Kidney (tissue), 14 donors: ENCODE data around the gene PFKP. TPM values are rescaled to one million over a fixed set of nuclear protein-coding genes. Genes with fewer than 3 reads are reported as not detected.

ENCODE experiments used
- DNase-seq, 5 donors: peaks; one replicate each; pipeline ENCODE4 v3.0.0-alpha.2; 2013 to 2020
- FAIRE-seq: peaks from 2 replicates; lab custom pipeline; 2012; peaks lifted over from hg19 to GRCh38; lab: Jason Lieb, UNC
- H3K27ac ChIP-seq, 2 donors: one replicate each; pipeline ENCODE4 v1.7.0; 2013; ENCODE audit warnings: low read depth in 2 of 2, low read length in 2 of 2, inconsistent platforms in 1 of 2
- H3K27me3 ChIP-seq: one replicate; pipeline ENCODE4 v1.7.1; 2013; ENCODE audit warnings: low read length, inconsistent platforms; ENCODE audit not compliant: control insufficient read depth, insufficient read depth
- H3K36me3 ChIP-seq, 3 donors: one replicate each; pipeline versions ENCODE4 v1.7.0 to v1.7.1; 2013; ENCODE audit warnings: low read length in 3 of 3, control low read depth in 1 of 3, inconsistent platforms in 1 of 3; ENCODE audit not compliant: insufficient read depth in 3 of 3, control insufficient read depth in 2 of 3
- H3K4me1 ChIP-seq, 3 donors: one replicate each; pipeline versions ENCODE4 v1.7.0 to v1.7.1; 2013; ENCODE audit warnings: low read length in 3 of 3, inconsistent platforms in 1 of 3, low read depth in 1 of 3; ENCODE audit not compliant: control insufficient read depth in 2 of 3, insufficient read depth in 2 of 3
- H3K4me3 ChIP-seq, 3 donors: one replicate each; pipeline versions ENCODE4 v1.7.0 to v1.8.1; 2013; ENCODE audit warnings: low read length in 3 of 3, control low read depth in 1 of 3, inconsistent platforms in 1 of 3
- H3K9ac ChIP-seq, 3 donors: one replicate each; pipeline versions ENCODE4 v1.7.0 to v1.7.1; 2013; ENCODE audit warnings: low read length in 3 of 3, control low read depth in 1 of 3, inconsistent platforms in 1 of 3
- H3K9me3 ChIP-seq, 3 donors: one replicate each; pipeline versions ENCODE4 v1.7.0 to v1.7.1; 2013; ENCODE audit warnings: low read length in 3 of 3, control low read depth in 1 of 3, inconsistent platforms in 1 of 3; ENCODE audit not compliant: control insufficient read depth in 2 of 3, insufficient read depth in 1 of 3
- intact Hi-C: fragments of 100-400 bp; cut with DNase I; formaldehyde crosslinking; loops from one replicate; pipeline ENCODE4 v1.11.1; 2022
- polyA plus RNA-seq: library from polyadenylated mRNA; stranded (reverse); fragments of 350-450 nt; fragmentation: Illumina TruSeq; extraction: RNeasy Lipid Tissue Mini Kit (QIAGEN cat#74804); gene quantifications from one replicate; pipeline ENCODE4 v1.2.3, GENCODE V29; 2014; ENCODE audit warnings: low read depth, low replicate concordance; ENCODE audit not compliant: insufficient read depth
- total RNA-seq: library from RNA; stranded (reverse); fragmentation: NEBNext Ultra II Directional; extraction: Animal tissue kit (Norgen Biotek cat#: 25700); gene quantifications from one replicate; pipeline ENCODE4 v1.2.1, GENCODE V29; 2021
- TF ChIP-seq, protein P1 (sequence below): IDR thresholded peaks from 3 replicates; pipeline ENCODE4 v1.5.1; 2012; ENCODE audit warnings: mild to moderate bottlenecking, moderate library complexity, borderline replicate concordance; ENCODE audit not compliant: insufficient read depth; ENCODE audit errors: extremely low read depth
- donor health status: control.
- donor health status: control.
- donor health status: control.
- donor health status: control.
- donor health status: control.
- donor health status: DM: yes; HTN: yes; CAD: no.
- donor health status: Normal renal cell carcinoma (clear cell type).

The PFKP gene
- total and polyA plus RNA-seq, 2 donors from 2014 or later, result 51.2 to 139 TPM

DNA sequence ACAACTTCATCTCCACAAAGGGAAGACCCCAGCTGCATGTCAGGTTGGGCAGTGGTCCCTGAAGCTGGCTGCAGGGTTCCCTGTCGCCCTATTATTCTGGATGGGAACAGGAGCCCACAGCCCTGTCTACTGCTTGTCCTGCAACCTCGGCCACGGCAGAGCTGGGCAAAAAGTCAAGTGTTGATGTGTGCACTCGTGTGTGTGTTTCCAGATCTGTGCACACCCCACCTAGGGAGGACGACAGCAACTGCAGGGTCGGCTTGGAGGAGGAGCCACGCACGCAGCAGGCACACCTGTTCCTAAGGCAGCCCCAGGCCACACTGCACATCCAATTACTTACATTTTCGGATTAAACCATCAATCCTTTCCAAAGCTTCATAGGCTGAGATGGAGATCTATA lies 81.6 kb downstream of the PFKP start:
- no peaks in the 10 kb centered on the region for H3K4me1 ChIP-seq
- FAIRE-seq (no peak), DNase-seq (peak in 1 of 5 donors; percentile 28)
- intact Hi-C loops, result no loop called here
- TF ChIP-seq, protein P1, sequence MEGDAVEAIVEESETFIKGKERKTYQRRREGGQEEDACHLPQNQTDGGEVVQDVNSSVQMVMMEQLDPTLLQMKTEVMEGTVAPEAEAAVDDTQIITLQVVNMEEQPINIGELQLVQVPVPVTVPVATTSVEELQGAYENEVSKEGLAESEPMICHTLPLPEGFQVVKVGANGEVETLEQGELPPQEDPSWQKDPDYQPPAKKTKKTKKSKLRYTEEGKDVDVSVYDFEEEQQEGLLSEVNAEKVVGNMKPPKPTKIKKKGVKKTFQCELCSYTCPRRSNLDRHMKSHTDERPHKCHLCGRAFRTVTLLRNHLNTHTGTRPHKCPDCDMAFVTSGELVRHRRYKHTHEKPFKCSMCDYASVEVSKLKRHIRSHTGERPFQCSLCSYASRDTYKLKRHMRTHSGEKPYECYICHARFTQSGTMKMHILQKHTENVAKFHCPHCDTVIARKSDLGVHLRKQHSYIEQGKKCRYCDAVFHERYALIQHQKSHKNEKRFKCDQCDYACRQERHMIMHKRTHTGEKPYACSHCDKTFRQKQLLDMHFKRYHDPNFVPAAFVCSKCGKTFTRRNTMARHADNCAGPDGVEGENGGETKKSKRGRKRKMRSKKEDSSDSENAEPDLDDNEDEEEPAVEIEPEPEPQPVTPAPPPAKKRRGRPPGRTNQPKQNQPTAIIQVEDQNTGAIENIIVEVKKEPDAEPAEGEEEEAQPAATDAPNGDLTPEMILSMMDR, result no peak
- H3K36me3 ChIP-seq, result peaks cover 3 to 61% (median 53%) of the 10 kb centered on the region in 3 donors
- H3K9ac ChIP-seq, result no peak overlapping the region
- H3K9me3 ChIP-seq, result no peaks in the 10 kb centered on the region
- no peak overlapping the region for H3K27ac ChIP-seq
- no peaks in the 10 kb centered on the region for H3K27me3 ChIP-seq
- H3K4me3 ChIP-seq, result no peak overlapping the region

DNA sequence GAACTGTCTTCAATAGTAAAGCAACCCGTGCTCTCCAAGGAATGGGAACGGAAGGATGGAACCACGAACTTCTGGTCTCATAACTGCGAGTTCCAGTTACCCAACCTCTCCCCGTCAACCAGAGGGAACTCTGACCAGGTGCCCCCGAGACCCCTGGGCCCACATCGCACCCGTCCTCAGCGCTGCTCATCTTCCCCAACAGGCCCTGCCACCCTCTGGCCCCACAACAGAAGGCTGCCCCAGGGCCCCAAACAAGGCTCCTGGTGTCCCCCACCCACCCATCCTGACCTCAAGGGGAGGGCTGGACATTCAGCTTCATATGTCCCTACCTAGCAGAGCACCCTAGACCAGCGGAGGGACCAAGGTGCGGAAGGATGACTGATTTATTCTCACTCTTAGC lies 82.6 kb downstream of the PFKP start:
- FAIRE-seq (no peak), DNase-seq (peak in 1 of 5 donors; percentile 48)
- Histone ChIP-seq H3K36me3 (peaks cover 3 to 66% (median 56%) of the 10 kb centered on the region in 3 donors), H3K9me3 (no peaks in the 10 kb centered on the region), H3K4me1 (no peaks in the 10 kb centered on the region), H3K27me3 (no peaks in the 10 kb centered on the region), H3K9ac (no peak overlapping the region), H3K27ac (no peak overlapping the region), H3K4me3 (no peak overlapping the region)
- intact Hi-C loops, result no loop called here
- TF ChIP-seq, protein P1, result no peak

DNA sequence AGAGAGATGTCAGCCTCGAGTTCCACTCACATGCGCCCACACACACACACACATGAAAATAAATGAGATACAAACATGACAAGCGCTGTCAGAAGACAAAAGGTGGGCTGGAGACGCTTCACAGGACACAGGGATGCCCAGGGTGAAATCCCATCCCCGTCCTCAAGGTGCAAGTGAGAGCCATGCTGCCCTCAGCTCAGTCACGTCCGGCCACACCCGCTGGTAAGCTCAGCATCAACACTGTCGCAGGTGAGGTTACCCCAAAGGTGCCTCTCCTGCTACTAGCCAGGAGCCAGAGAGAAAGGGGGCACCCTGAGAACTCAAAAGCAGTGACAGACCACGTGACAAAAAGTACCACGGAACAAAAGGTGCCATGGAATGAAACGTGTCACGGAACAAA lies 83.0 kb downstream of the PFKP start:
- Histone ChIP-seq H3K27me3 (no peaks in the 10 kb centered on the region), H3K9ac (no peak overlapping the region), H3K36me3 (peaks cover 3 to 66% (median 53%) of the 10 kb centered on the region in 3 donors), H3K9me3 (no peaks in the 10 kb centered on the region), H3K4me3 (no peak overlapping the region), H3K4me1 (no peaks in the 10 kb centered on the region), H3K27ac (no peak overlapping the region)
- DNase-seq, result peak in 1 of 5 donors; percentile 57
- TF ChIP-seq, protein P1, result no peak
- intact Hi-C loops, result no loop called here
- no peak for FAIRE-seq

DNA sequence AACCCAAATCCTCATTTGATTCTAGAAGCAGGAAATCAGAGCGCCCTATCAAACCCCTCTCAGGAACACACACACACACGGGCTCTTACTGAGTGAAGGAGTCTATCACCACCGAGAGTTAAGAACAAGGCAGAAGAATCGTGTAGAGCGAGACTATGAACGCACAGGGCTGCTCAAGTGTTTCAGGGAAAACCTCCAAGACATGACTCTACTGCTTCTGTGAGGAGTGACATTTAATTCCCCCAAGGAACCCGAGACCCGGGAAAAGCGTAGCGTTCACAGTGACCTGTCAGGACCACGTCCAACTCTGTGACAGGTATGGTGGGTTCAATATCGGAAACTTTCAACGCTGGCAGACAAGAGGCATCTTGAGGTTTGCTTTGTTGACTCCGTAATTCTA lies 83.6 kb downstream of the PFKP start:
- no peaks in the 10 kb centered on the region for H3K27me3 ChIP-seq
- no peak for DNase-seq
- intact Hi-C loops, result no loop called here
- H3K36me3 ChIP-seq, result peaks cover 3 to 65% (median 51%) of the 10 kb centered on the region in 3 donors
- FAIRE-seq, result no peak
- no peak overlapping the region for H3K27ac ChIP-seq
- no peak overlapping the region for H3K9ac ChIP-seq
- H3K4me1 ChIP-seq, result no peaks in the 10 kb centered on the region
- TF ChIP-seq, protein P1, result no peak
- H3K9me3 ChIP-seq, result no peaks in the 10 kb centered on the region
- no peak overlapping the region for H3K4me3 ChIP-seq
